Breast epithelium (tissue), 4 donors: ENCODE measurements around the gene GREB1L. TPM values are rescaled to one million over a fixed set of nuclear protein-coding genes. Genes with fewer than 3 reads are reported as not detected.
"Not testable (repeated sequence)": the region's sequence is repeated elsewhere in the genome, so short reads cannot be mapped to it uniquely, and the experiment has no call there.

Experiments used
- DNase-seq, 2 donors: peaks; one replicate each; pipeline ENCODE4 v3.0.0-alpha.2; 2019; ENCODE audit warnings: low spot score in 2 of 2
- H3K27ac ChIP-seq, 2 donors: fragments of 200-600 bp; sonication (generic) in 1 of 2; one replicate each; pipeline ENCODE4 v1.5.1; 2016 to 2019; ENCODE audit warnings: mild to moderate bottlenecking in 1 of 2
- H3K27me3 ChIP-seq, 2 donors: fragments of 200-600 bp; sonication (generic) in 1 of 2; one replicate each; pipeline versions ENCODE4 v1.5.1 to v1.6.0; 2017 to 2019; ENCODE audit warnings: control low read depth in 1 of 2, mild to moderate bottlenecking in 1 of 2
- H3K36me3 ChIP-seq: fragments of 200-600 bp; one replicate; pipeline ENCODE4 v1.5.1; 2019
- H3K4me1 ChIP-seq, 2 donors: fragments of 200-600 bp; sonication (generic); one replicate each; pipeline ENCODE4 v1.5.1; 2016 to 2019; ENCODE audit warnings: control low read depth in 1 of 2
- H3K4me3 ChIP-seq, 3 donors: fragments of 200-600 bp; sonication (generic); 1 replicate in 2 of 3; 2 replicates in 1 of 3; pipeline ENCODE4 v1.5.1; 2016 to 2019; ENCODE audit warnings: mild to moderate bottlenecking in 3 of 3, moderate library complexity in 2 of 3
- H3K9me3 ChIP-seq, 2 donors: fragments of 200-600 bp; sonication (generic) in 1 of 2; one replicate each; pipeline ENCODE4 v1.5.1; 2016 to 2019; ENCODE audit warnings: control low read depth in 1 of 2
- CTCF ChIP-seq, 3 donors: fragments of 450-650 bp; IDR thresholded peaks; one replicate each; pipeline ENCODE4 v1.5.1; 2016 to 2017; ENCODE audit warnings: antibody characterized with exemption in 3 of 3, mild to moderate bottlenecking in 3 of 3, moderate library complexity in 3 of 3
- POLR2A ChIP-seq: fragments of 450-650 bp; IDR thresholded peaks from one replicate; pipeline ENCODE4 v1.6.1; 2016; ENCODE audit warnings: antibody characterized with exemption, mild to moderate bottlenecking, moderate library complexity
- POLR2AphosphoS5 ChIP-seq, 3 donors: sonication (generic); formaldehyde crosslinking; IDR thresholded peaks; one replicate each; pipeline ENCODE4 v1.6.1; 2017; ENCODE audit warnings: antibody characterized with exemption in 3 of 3
- intact Hi-C: fragments of 100-400 bp; cut with DNase I; formaldehyde crosslinking; loops from one replicate; pipeline ENCODE4 v1.15.1; 2023; ENCODE audit warnings: low total_unique reads
- total RNA-seq, 3 donors: library from RNA; depleted of rRNA; stranded (reverse); fragments of >200 nt; gene quantifications; one replicate each; pipeline ENCODE4 v1.1.0, GENCODE V29; 2016

Gene GREB1L
- total RNA-seq, 3 donors from 2014 or later: 6.6 to 75.7 (median 8.9) TPM

GRCh38 chr18:21203542-21204241 is 38.3 kb upstream of the GREB1L start:
- Histone ChIP-seq H3K9me3 (no peaks in the 10 kb centered on the region), H3K27ac (no peak overlapping the region), H3K36me3 (no peaks in the 10 kb centered on the region), H3K4me1 (no peaks in the 10 kb centered on the region), H3K4me3 (no peak overlapping the region), H3K27me3 (no peaks in the 10 kb centered on the region)
- no peak for TF ChIP-seq POLR2A
- TF ChIP-seq POLR2AphosphoS5 (IDR thresholded peaks at IDR 0.05): no peak
- TF ChIP-seq CTCF (IDR thresholded peaks at IDR 0.05): no peak
- intact Hi-C loops: no loop called here
- no peak for DNase-seq

- Histone ChIP-seq H3K36me3 (no peaks in the 10 kb centered on the region), H3K4me1 (no peaks in the 10 kb centered on the region), H3K9me3 (no peaks in the 10 kb centered on the region), H3K27ac (no peak overlapping the region), H3K4me3 (no peak overlapping the region), H3K27me3 (no peaks in the 10 kb centered on the region)
- intact Hi-C loops: no loop called here
- no peak for TF ChIP-seq CTCF (IDR thresholded peaks at IDR 0.05)
- no peak for TF ChIP-seq POLR2AphosphoS5 (IDR thresholded peaks at IDR 0.05)
- no peak for TF ChIP-seq POLR2A
- DNase-seq: no peak
These were observed 36.3 kb upstream of the GREB1L start for GRCh38 chr18:21205695-21206094.

- Histone ChIP-seq H3K4me3 (no peak overlapping the region), H3K27me3 (no peaks in the 10 kb centered on the region), H3K9me3 (no peaks in the 10 kb centered on the region), H3K4me1 (no peaks in the 10 kb centered on the region), H3K27ac (no peak overlapping the region), H3K36me3 (no peaks in the 10 kb centered on the region)
- DNase-seq: no peak
- intact Hi-C loops: no loop called here
- no peak for TF ChIP-seq POLR2A
- no peak for TF ChIP-seq POLR2AphosphoS5 (IDR thresholded peaks at IDR 0.05)
- no peak for TF ChIP-seq CTCF (IDR thresholded peaks at IDR 0.05)
These were observed 31.8 kb upstream of the GREB1L start for GRCh38 chr18:21210278-21210677.

- Histone ChIP-seq H3K36me3 (no peaks in the 10 kb centered on the region), H3K4me3 (no peak overlapping the region), H3K27ac (no peak overlapping the region), H3K4me1 (no peaks in the 10 kb centered on the region), H3K27me3 (no peaks in the 10 kb centered on the region), H3K9me3 (no peaks in the 10 kb centered on the region)
- no peak for TF ChIP-seq CTCF (IDR thresholded peaks at IDR 0.05)
- no peak for TF ChIP-seq POLR2A
- TF ChIP-seq POLR2AphosphoS5 (IDR thresholded peaks at IDR 0.05): no peak
- intact Hi-C loops: no loop called here
- no peak for DNase-seq
These were observed 31.2 kb upstream of the GREB1L start for GRCh38 chr18:21210784-21211183.

- H3K9me3 ChIP-seq, H3K27ac ChIP-seq, H3K4me3 ChIP-seq, intact Hi-C loops, DNase-seq, H3K36me3 ChIP-seq, H3K27me3 ChIP-seq, H3K4me1 ChIP-seq: not testable (repeated sequence)
These were observed 27.6 kb upstream of the GREB1L start for GRCh38 chr18:21214409-21214808.
